GM12875 (cell line): ENCODE results near the gene RIPOR3.

Experiments
- H3K4me3 ChIP-seq: one replicate; pipeline ENCODE4 v1.5.1; 2011; ENCODE audit warnings: low read depth, low read length, control low read depth
- TF ChIP-seq, protein P1 (sequence below): IDR thresholded peaks from 2 replicates; pipeline ENCODE4 v1.5.1; 2011; ENCODE audit warnings: low read depth, mild to moderate bottlenecking, control low read depth, inconsistent platforms, low read length, moderate library complexity, borderline replicate concordance; ENCODE audit not compliant: insufficient read depth

Gene RIPOR3

DNA sequence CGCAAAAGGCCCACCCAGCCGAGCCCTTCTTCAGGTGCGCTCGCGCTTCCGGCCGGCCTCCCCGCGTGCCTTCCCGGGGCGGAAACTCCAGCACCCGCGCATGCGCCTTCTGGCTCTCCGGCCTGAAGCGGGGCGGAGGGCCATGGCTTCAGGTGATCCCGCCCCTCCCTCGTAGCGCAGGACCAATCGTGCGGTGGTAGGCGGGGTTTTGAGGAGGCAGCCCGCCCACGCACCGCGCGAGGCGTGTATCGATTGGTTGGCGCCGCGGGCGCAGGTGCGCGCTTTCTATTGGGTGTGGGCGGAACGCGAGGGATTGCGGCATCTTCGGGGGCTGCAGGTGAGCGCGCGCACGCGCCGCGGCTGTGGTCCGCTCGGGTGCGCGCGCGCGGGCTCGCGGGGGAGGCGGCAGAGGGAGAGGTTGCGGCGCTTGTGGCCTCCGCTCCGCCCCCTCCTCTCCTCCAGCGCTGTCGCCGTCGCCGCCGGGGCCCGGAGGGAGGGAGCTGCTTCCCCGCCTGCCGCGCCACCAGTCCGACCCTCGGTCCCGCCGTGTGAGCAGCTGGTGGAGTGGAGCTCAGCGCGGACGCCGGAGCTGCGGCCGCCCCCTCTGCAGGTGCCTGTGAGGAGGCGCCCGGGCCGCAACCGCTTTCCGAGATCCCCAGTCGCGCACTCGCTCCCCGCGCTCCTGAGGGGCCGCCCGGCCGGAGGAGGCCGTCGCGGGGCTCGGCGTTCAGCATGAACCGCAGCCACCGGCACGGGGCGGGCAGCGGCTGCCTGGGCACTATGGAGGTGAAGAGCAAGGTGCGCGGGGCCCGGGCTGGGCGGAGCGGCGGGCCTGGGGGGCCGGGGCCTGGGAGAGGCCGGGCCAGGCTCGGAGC lies 40.0 kb upstream of the RIPOR3 start, which contains the start of gene PARD6B:
PARD6B (plus strand) TSS at position 526 of the 875 bp plus-strand sequence; CDS start at position 733, 207 bp downstream.
- peak within 1 kb of the TSS; percentile 73 for H3K4me3 ChIP-seq
- TF ChIP-seq, protein P1, sequence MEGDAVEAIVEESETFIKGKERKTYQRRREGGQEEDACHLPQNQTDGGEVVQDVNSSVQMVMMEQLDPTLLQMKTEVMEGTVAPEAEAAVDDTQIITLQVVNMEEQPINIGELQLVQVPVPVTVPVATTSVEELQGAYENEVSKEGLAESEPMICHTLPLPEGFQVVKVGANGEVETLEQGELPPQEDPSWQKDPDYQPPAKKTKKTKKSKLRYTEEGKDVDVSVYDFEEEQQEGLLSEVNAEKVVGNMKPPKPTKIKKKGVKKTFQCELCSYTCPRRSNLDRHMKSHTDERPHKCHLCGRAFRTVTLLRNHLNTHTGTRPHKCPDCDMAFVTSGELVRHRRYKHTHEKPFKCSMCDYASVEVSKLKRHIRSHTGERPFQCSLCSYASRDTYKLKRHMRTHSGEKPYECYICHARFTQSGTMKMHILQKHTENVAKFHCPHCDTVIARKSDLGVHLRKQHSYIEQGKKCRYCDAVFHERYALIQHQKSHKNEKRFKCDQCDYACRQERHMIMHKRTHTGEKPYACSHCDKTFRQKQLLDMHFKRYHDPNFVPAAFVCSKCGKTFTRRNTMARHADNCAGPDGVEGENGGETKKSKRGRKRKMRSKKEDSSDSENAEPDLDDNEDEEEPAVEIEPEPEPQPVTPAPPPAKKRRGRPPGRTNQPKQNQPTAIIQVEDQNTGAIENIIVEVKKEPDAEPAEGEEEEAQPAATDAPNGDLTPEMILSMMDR = no peak

DNA sequence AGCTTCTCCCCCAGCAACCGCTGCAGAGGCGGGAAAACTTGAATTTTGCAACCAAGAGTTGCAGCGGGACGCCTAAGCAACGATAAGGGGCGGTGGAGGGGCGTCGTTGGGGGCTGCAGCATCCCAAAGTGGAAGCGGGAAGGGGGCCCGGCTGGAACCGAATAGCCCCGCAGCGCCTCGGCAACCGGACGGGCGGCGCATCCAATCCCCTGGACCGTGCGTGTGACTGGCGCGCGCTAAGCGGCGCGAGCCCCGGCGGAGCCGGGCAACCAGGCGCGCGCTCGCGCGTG lies 39.4 kb upstream of the RIPOR3 start:
- TF ChIP-seq, protein P1 = no peak
- peak overlapping the region; percentile 52 for H3K4me3 ChIP-seq

DNA sequence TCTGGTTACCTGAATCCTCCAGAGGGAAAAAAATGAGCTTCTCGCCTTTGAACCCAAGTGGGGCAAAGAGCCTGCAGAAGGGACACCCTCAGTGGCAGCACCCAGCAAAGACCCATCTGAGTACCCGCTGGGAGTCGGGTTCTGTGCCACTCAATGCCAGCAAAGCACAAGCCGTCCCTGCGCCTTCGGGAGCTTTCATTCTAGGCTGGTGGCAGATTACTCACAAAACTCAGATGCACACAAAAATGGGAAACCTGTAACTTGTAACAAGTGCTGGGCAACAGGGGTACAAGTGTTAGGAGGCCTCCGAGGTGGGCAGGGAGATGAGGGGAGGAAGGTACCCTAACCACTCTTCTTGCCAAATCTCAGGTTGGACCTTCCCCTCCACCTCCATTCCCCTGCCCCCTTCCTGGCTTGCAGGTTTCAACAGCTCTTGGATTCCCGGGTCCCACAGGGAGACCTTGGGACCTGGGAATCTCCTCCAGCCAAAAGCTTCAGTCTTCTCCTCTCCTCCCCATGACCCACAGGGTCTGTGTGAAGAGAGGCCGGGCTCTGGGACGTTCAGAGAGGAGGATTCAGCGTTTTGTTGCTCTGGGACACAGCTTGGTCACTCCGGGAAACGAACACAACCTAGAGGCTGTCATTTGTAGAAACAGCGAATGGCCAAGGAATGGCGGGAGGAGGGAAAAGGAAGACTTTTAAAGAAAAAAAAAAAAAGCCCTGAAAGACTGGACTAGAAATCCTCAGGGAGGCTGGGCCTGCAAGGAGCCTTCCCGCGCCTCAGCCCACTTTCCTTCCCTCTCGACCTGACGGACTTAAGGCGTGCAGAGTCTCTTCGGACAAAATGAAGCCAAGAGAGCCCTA lies 38.8 kb upstream of the RIPOR3 start:
- TF ChIP-seq, protein P1 = no peak
- H3K4me3 ChIP-seq = peak overlapping the region; percentile 52

- TF ChIP-seq, protein P1 = no peak
- H3K4me3 ChIP-seq = no peak overlapping the region
These were observed 37.9 kb upstream of the RIPOR3 start for GRCh38 chr20:50728981-50729874.

GRCh38 chr20:50728486-50728980 lies 37.2 kb upstream of the RIPOR3 start:
- TF ChIP-seq, protein P1 = no peak
- H3K4me3 ChIP-seq = no peak overlapping the region

DNA sequence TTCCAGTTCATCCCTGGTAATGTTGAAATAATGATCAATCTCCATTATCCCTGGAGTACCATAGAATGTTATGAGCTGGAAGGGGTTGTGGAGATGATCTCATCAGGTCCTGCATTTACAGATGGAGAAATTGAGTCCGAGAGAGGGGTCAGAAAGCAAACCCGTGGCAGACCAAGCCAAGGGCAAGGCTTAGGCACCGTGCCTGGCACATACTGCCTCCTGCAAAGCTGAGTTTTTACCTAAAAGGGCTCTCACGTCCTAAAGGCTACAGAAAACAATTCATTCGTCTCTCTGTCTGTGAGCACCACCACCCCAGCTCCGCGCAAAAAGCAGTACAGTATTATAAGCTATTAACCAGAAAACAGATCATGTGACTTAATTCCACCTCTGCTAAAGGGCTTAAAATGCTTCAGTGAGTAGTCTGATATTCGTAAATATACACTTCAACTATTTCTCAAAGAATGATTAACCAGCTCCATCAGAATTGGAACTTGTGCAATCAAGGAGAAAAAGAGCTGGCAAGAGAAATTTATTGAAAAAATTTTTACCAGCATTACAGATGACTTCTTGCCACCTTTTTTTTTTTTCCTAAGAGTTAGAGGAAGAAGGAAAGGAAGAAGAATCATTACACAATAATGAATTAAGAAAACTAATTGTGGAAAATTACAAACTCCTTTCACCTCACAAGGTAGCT lies 36.6 kb upstream of the RIPOR3 start:
- TF ChIP-seq, protein P1 = no peak
- no peak overlapping the region for H3K4me3 ChIP-seq
